Calu3 (cell line): Measurements from ENCODE around the gene MYH10. TPM values are rescaled to one million over a fixed set of nuclear protein-coding genes. Genes with fewer than 3 reads are reported as not detected.

ENCODE experiments used
- Bru-seq: library from RNA; stranded (reverse); fragments of 400-500 nt; gene quantifications from one replicate; lab custom pipeline; 2021; lab: Mats Ljungman, UMichigan
- BruChase-seq, 2 experiments: library from RNA; stranded (reverse); fragments of 400-500 nt; gene quantifications; one replicate each; lab custom pipeline; 2021; lab: Mats Ljungman, UMichigan
- BruUV-seq: library from RNA; stranded (reverse); fragments of 400-500 nt; replicated peaks from 2 replicates; lab custom pipeline; 2021; lab: Mats Ljungman, UMichigan
- CTCF ChIA-PET: fragments of 300-600 bp; sonication (Branson Sonifier 250); formaldehyde crosslinking; loops from one replicate; lab custom pipeline; 2022; ENCODE audit warnings: antibody characterized with exemption; lab: Charles Lee
- DNase-seq: peaks from one replicate; pipeline ENCODE4 v3.0.0; 2022
- H3K27ac Mint-ChIP-seq: one replicate; pipeline ENCODE4 v1.8.0; 2022; ENCODE audit warnings: mixed read lengths; ENCODE audit not compliant: unreplicated experiment
- H3K27me3 Mint-ChIP-seq: one replicate; pipeline ENCODE4 v1.8.0; 2022; ENCODE audit warnings: mixed read lengths; ENCODE audit not compliant: unreplicated experiment
- H3K36me3 Mint-ChIP-seq: one replicate; pipeline ENCODE4 v1.8.0; 2022; ENCODE audit warnings: mild to moderate bottlenecking, moderate library complexity, mixed read lengths; ENCODE audit not compliant: insufficient read depth, unreplicated experiment
- H3K4me1 Mint-ChIP-seq: one replicate; pipeline ENCODE4 v1.8.0; 2022; ENCODE audit warnings: mild to moderate bottlenecking, low read depth, mixed read lengths; ENCODE audit not compliant: unreplicated experiment
- H3K4me3 Mint-ChIP-seq: one replicate; pipeline ENCODE4 v1.8.0; 2022; ENCODE audit warnings: mild to moderate bottlenecking, low read depth, moderate library complexity, mixed read lengths; ENCODE audit not compliant: unreplicated experiment
- H3K9me3 Mint-ChIP-seq: one replicate; pipeline ENCODE4 v1.8.0; 2022; ENCODE audit warnings: low read depth, mixed read lengths; ENCODE audit not compliant: unreplicated experiment
- intact Hi-C: fragments of 100-400 bp; cut with micrococcal nuclease; formaldehyde crosslinking; loops from one replicate; pipeline ENCODE4 v1.10.0; 2022; ENCODE audit not compliant: unreplicated experiment
- long read RNA-seq: library from polyadenylated mRNA; stranded (forward); transcript quantifications from one replicate; pipeline ENCODE4 v2.0.0, GENCODE V29; 2022
- total RNA-seq: library from RNA; stranded (reverse); gene quantifications from 2 replicates; pipeline ENCODE4 v1.2.3, GENCODE V29; 2022
- TF ChIP-seq, protein P1 (sequence below): fragments of 200-600 bp; IDR thresholded peaks from one replicate; pipeline ENCODE4 v1.8.0; 2022; ENCODE audit warnings: antibody characterized with exemption; ENCODE audit not compliant: unreplicated experiment

MYH10 gene
- total RNA-seq (31.2 and 37.0 TPM in 2 replicates), Bru-seq, nascent RNA (percentile 64 among the genes with signal in this experiment), BruChase-seq, experiment 1, labeled RNA remaining after a 6-hour chase (percentile 68 among the genes with signal in this experiment), BruChase-seq, experiment 2, labeled RNA remaining after a 2-hour chase (percentile 59 among the genes with signal in this experiment)
- long read RNA-seq, full-length matches to known transcripts: 4 of 15 reads
- long read RNA-seq, partial matches to known transcripts: 5 of 15 reads
- long read RNA-seq, other reads (novel, unspliced or antisense): 6 of 15 reads

GRCh38 chr17:8630227-8630801, at the start of gene MYH10:
TSS of gene MYH10 (minus strand) at chr17:8630725. CDS start at chr17:8623246, 7,479 bp downstream.
- BruUV-seq: no TSS peak
- no peaks in the 10 kb centered on the region for H3K27me3 Mint-ChIP-seq
- H3K4me1 Mint-ChIP-seq: peaks cover 10% of the 10 kb centered on the region
- H3K36me3 Mint-ChIP-seq: peaks cover 27% of the 10 kb centered on the region
- DNase-seq: no peak
- TF ChIP-seq, protein P1, sequence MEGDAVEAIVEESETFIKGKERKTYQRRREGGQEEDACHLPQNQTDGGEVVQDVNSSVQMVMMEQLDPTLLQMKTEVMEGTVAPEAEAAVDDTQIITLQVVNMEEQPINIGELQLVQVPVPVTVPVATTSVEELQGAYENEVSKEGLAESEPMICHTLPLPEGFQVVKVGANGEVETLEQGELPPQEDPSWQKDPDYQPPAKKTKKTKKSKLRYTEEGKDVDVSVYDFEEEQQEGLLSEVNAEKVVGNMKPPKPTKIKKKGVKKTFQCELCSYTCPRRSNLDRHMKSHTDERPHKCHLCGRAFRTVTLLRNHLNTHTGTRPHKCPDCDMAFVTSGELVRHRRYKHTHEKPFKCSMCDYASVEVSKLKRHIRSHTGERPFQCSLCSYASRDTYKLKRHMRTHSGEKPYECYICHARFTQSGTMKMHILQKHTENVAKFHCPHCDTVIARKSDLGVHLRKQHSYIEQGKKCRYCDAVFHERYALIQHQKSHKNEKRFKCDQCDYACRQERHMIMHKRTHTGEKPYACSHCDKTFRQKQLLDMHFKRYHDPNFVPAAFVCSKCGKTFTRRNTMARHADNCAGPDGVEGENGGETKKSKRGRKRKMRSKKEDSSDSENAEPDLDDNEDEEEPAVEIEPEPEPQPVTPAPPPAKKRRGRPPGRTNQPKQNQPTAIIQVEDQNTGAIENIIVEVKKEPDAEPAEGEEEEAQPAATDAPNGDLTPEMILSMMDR: no peak
- H3K4me3 Mint-ChIP-seq: peak within 1 kb of the TSS; percentile 96
- CTCF ChIA-PET: interaction anchor here (0.5 to 0.7 kb wide), 3 partner anchors 101 to 1441 kb away, joined by 3 to 7 read pairs (median 4); no protein-coding TSS in a partner anchor
- H3K9me3 Mint-ChIP-seq: no peaks in the 10 kb centered on the region
- H3K27ac Mint-ChIP-seq: peak within 1 kb of the TSS; percentile 85
- intact Hi-C loops: no loop called here

GRCh38 chr17:8679126-8679525, 48.6 kb upstream of the MYH10 start:
- BruUV-seq: no TSS peak
- CTCF ChIA-PET: no interaction called here

DNA sequence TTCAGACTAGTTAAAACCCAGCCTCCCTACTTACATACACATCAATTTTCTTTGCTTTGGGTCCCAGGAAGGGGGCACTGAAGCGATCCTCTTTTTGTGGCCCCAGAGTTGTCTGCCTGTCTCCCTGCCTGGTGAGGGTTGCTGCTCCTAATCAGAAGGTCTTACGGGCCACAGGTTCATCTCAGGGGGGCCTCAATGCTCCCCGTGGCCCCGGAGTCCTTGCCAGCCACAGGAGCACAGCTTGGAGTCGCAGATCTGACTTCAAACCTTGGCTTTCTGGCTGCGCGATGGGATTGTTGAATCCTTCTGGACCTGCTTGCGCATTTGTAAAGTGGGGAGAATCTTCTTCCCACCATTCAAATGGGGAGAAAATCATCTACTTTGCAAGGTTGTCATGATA, 44.8 kb upstream of the MYH10 start:
- Mint-ChIP-seq H3K4me3 (no peak overlapping the region), H3K27ac (no peak overlapping the region), H3K27me3 (peaks cover 56% of the 10 kb centered on the region), H3K36me3 (no peaks in the 10 kb centered on the region), H3K9me3 (peaks cover 2% of the 10 kb centered on the region), H3K4me1 (no peaks in the 10 kb centered on the region)
- BruUV-seq: no TSS peak
- intact Hi-C loops: no loop called here
- TF ChIP-seq, protein P1: no peak
- CTCF ChIA-PET: no interaction called here
- DNase-seq: no peak

More at GRCh38 chr17:8679126-8679525, 48.6 kb upstream of the MYH10 start:
- H3K9me3 Mint-ChIP-seq: peaks cover 2% of the 10 kb centered on the region
- peaks cover 57% of the 10 kb centered on the region for H3K27me3 Mint-ChIP-seq
- TF ChIP-seq, protein P1: no peak
- H3K4me3 Mint-ChIP-seq: no peak overlapping the region
- no peaks in the 10 kb centered on the region for H3K4me1 Mint-ChIP-seq
- H3K27ac Mint-ChIP-seq: no peak overlapping the region
- no peak for DNase-seq
- intact Hi-C loops: no loop called here
- no peaks in the 10 kb centered on the region for H3K36me3 Mint-ChIP-seq

DNA sequence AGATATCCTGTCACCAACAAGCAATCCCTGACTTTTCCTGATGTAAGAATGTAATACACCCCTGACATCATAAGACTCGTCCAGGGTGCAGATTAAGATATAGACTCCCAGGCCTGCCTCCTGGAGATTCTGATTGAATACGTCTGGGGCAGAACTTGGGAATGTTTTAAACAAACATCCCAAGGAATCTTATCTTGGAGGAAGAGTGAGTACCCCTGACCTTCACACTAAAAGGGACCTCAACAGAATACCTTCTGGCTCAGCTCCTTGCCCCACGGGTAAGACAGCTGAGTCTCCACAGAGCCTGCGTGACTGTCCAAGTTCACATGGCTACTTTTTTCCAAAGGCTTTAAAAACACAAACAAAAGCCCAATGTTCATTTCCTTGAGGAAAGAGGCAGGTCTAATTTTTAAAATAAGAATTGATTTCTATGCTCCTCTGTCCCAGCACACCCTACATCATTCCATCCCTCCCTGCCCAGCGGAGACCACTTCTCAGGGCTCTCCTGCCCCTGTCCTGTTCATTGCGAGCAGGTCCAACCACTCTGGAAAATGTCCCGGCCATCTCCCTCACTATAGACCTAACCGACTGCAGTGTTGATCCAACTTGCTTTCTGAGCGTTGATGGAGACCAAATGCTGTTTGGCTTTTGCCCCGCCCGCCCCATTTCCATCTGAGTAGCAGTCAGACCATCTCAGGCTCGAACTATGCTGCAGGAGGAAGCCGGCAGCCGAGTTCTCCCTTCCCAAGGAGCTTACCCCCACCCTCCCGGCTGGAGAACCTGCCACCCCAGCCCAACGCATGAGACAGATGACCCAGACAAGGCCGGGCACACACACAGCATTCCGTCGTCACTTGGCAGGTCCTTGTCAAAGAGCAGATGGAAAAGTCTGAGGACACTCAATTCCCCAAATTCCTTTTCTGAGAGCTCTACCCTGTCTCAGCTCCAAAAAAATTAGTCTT, 44.1 kb upstream of the MYH10 start:
- Mint-ChIP-seq H3K4me3 (no peak overlapping the region), H3K27me3 (peaks cover 49% of the 10 kb centered on the region), H3K9me3 (peaks cover 2% of the 10 kb centered on the region), H3K36me3 (no peaks in the 10 kb centered on the region), H3K27ac (no peak overlapping the region), H3K4me1 (no peaks in the 10 kb centered on the region)
- DNase-seq: no peak
- no TSS peak for BruUV-seq
- TF ChIP-seq, protein P1: no peak
- CTCF ChIA-PET: no interaction called here
- intact Hi-C loops: no loop called here
